ENCODE measurements around the gene ASTN1. TPM values are rescaled to one million over a fixed set of nuclear protein-coding genes. Genes with fewer than 3 reads are reported as not detected.

The ASTN1 gene
- total RNA-seq, 3 donors from 2014 or later: 0.10 to 2.2 (median 0.14) TPM

DNA sequence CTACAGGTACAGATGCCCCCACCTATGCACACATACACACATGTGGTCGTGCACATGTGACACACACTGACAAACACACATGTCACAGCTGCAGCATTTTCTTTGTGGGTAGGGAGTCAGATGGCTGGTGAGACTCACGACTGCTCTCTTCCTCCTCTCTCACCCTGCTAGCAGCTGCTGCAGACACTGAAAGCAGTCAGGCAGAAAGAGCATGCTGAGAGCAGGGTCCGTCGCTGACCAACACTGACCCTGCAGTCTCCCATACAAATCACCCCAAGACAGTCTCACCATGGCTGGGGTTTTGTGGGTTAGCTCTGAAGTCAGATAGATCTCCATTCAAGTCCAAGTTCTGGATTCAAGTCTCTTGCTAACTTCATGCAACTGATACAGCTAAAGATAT lies 188.3 kb downstream of the ASTN1 start:
- ATAC-seq: no peak
- Histone ChIP-seq H3K4me3 (no peak overlapping the region), H3K36me3 (ENCODE audit: low read depth) (no peaks in the 10 kb centered on the region), H3K4me1 (ENCODE audit: low read depth) (no peaks in the 10 kb centered on the region), H3K9me3 (no peaks in the 10 kb centered on the region)
- no peak for DNase-seq
- intact Hi-C loops (cut with DNase I, micrococcal nuclease): no loop called here
- TF ChIP-seq, protein P1, sequence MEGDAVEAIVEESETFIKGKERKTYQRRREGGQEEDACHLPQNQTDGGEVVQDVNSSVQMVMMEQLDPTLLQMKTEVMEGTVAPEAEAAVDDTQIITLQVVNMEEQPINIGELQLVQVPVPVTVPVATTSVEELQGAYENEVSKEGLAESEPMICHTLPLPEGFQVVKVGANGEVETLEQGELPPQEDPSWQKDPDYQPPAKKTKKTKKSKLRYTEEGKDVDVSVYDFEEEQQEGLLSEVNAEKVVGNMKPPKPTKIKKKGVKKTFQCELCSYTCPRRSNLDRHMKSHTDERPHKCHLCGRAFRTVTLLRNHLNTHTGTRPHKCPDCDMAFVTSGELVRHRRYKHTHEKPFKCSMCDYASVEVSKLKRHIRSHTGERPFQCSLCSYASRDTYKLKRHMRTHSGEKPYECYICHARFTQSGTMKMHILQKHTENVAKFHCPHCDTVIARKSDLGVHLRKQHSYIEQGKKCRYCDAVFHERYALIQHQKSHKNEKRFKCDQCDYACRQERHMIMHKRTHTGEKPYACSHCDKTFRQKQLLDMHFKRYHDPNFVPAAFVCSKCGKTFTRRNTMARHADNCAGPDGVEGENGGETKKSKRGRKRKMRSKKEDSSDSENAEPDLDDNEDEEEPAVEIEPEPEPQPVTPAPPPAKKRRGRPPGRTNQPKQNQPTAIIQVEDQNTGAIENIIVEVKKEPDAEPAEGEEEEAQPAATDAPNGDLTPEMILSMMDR (IDR thresholded peaks at IDR 0.05): no peak

DNA sequence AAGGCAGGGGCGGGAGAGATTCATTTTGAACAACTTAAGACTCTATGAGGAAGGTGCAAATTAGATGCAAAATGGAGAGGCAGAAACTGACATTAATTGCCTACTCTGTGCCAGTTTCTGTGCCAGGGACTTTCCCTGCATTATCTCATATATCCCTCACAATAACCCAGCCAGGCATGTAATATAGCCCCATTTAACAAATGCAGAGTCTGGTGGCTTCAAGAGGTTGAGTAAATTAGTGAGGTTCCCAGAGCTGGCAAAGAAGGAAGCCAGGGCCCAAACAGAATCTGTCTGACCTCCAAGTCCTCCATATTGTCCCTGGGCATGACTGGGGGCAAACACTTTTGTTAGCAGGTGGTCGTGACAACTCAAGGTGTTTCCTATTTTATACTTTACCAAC lies 199.8 kb downstream of the ASTN1 start:
- intact Hi-C loops (cut with DNase I, micrococcal nuclease): no loop called here
- DNase-seq: no peak
- Histone ChIP-seq H3K4me1 (ENCODE audit: low read depth) (no peaks in the 10 kb centered on the region), H3K4me3 (no peak overlapping the region), H3K36me3 (ENCODE audit: low read depth) (no peaks in the 10 kb centered on the region), H3K9me3 (no peaks in the 10 kb centered on the region)
- ATAC-seq: no peak
- TF ChIP-seq, protein P1 (IDR thresholded peaks at IDR 0.05): no peak

DNA sequence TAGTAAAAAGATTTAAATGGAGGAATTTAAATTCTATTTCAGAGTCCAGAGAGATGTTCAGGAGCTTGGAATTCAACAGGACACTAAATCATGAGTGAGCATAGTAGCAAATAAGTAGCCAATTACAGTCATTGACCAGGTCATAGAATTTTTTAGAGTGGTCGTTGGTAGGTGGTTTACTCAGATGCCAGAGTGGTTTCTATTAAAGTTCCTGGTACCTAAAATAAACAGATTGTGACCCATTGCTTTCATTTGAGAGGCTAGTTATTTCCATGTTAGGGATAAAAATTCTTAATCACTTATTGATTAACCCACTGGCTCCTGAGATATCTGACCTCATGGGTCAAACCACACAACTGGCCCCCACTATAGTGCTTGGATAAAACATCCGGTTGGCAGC lies 201.3 kb downstream of the ASTN1 start:
- ATAC-seq (no peak), DNase-seq (no peak)
- Histone ChIP-seq H3K4me1 (ENCODE audit: low read depth) (no peaks in the 10 kb centered on the region), H3K9me3 (no peaks in the 10 kb centered on the region), H3K4me3 (no peak overlapping the region), H3K36me3 (ENCODE audit: low read depth) (no peaks in the 10 kb centered on the region)
- TF ChIP-seq, protein P1 (IDR thresholded peaks at IDR 0.05): no peak
- intact Hi-C loops (cut with DNase I, micrococcal nuclease): no loop called here

DNA sequence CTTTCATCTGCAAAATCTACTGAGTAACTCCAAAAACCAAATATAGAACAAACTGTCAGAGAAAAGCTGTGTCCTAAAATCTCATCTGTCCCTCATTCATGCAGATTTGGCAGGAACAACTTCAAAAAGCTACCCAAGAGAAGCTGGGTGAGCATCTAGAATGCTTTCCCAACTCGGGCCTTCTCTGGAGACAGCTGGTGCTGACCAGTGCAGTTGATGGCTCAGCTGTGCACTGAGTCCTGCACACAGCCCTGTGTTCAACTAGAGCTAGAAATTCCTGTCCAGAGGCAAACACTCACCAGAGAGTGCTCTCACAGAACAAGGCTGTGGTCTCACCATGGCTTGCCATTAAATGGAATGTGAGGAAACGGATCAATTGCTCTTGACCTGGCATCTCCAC lies 202.8 kb downstream of the ASTN1 start:
- intact Hi-C loops (cut with DNase I, micrococcal nuclease): no loop called here
- H3K4me1 ChIP-seq (ENCODE audit: low read depth): no peaks in the 10 kb centered on the region
- DNase-seq: no peak
- no peaks in the 10 kb centered on the region for H3K36me3 ChIP-seq (ENCODE audit: low read depth)
- H3K4me3 ChIP-seq: no peak overlapping the region
- no peak for ATAC-seq
- TF ChIP-seq, protein P1 (IDR thresholded peaks at IDR 0.05): no peak
- H3K9me3 ChIP-seq: no peaks in the 10 kb centered on the region

DNA sequence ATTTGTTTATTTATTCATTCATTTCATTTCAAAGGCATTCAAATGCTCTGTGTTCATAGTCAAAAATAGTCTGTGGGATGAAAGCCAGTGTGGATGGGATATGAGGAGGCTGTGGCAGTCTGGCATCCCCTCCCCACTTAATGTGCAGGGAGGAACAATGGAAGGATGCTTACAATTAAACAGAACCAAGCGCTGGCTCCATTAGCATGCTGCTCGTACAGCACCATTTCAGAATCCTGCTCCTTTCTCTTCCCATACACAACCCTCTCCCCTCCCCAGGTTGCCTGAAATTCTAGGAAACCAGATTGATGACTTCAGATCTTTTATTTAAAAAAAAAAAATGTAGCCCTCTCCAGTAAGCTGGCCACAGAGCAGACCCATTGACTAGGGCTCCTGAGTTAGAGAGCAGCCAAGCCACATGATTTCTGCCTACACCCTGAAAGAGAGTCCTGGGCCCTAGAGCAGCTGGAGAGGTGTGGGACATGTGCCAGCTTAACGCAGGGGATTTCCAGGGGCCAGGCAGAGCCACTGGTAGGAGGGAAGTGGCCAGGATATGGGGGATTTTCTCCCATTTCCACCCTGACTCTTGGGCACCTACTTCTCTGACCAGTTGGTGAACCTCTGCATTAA lies 205.2 kb downstream of the ASTN1 start:
- no peaks in the 10 kb centered on the region for H3K36me3 ChIP-seq (ENCODE audit: low read depth)
- no peak for ATAC-seq
- H3K4me3 ChIP-seq: no peak overlapping the region
- intact Hi-C loops (cut with DNase I, micrococcal nuclease): no loop called here
- no peaks in the 10 kb centered on the region for H3K9me3 ChIP-seq
- TF ChIP-seq, protein P1 (IDR thresholded peaks at IDR 0.05): no peak
- no peak for DNase-seq
- no peaks in the 10 kb centered on the region for H3K4me1 ChIP-seq (ENCODE audit: low read depth)

DNA sequence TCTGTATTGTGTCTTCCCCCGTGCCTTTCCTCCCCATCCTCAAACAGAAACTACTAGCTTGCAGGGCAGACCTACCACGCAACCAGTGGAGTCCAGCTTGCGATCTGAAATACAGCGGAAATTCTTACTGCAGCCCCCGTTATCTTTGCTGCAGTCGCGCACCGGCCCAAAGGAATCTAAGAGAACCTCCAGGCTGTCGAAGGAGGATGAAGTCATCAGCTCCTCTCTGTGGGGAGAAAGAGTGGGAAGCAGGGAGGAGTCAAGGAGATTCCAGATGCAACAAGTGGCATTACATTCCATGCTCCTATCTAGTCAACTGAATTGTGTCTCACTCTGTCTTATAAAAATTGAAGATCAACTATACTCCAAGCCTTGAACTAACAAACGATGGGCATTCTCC lies 206.9 kb downstream of the ASTN1 start:
- DNase-seq (no peak), ATAC-seq (no peak)
- Histone ChIP-seq H3K36me3 (ENCODE audit: low read depth) (no peaks in the 10 kb centered on the region), H3K4me3 (no peak overlapping the region), H3K9me3 (no peaks in the 10 kb centered on the region), H3K4me1 (ENCODE audit: low read depth) (no peaks in the 10 kb centered on the region)
- TF ChIP-seq, protein P1 (IDR thresholded peaks at IDR 0.05): no peak
- intact Hi-C loops (cut with DNase I, micrococcal nuclease): no loop called here

Measured in mucosa of descending colon (tissue), 3 donors.